H1 (cell line): Measurements from ENCODE around the gene PKIB. TPM values are rescaled to one million over a fixed set of nuclear protein-coding genes. Genes with fewer than 3 reads are reported as not detected.

ENCODE experiments used
- CTCF ChIA-PET: fragments of 300-600 bp; sonication (Branson Sonifier 250); formaldehyde crosslinking; loops from one replicate; lab custom pipeline; 2021; ENCODE audit not compliant: partially characterized antibody; lab: Charles Lee
- POLR2A ChIA-PET: fragments of 300-600 bp; sonication (Branson Sonifier 250); formaldehyde crosslinking; loops from one replicate; lab custom pipeline; 2021; ENCODE audit warnings: inconsistent platforms; ENCODE audit not compliant: partially characterized antibody; lab: Charles Lee
- DNase-seq, 2 experiments: peaks; one replicate each; pipeline versions ENCODE4 v3.0.0 to v3.0.0-alpha.2; 2010 to 2022; ENCODE audit warnings: low spot score in 2 of 2, low read depth in 1 of 2, mixed read lengths in 1 of 2
- FAIRE-seq: peaks from 2 replicates; lab custom pipeline; 2011; peaks lifted over from hg19 to GRCh38; lab: Jason Lieb, UNC
- H2AFZ ChIP-seq: 2 replicates; pipeline ENCODE4 v1.8.1; 2012; ENCODE audit warnings: low read length, inconsistent platforms
- H2AK5ac ChIP-seq: 2 replicates; pipeline ENCODE4 v1.6.1; 2013; ENCODE audit warnings: low read depth, low read length
- H2BK120ac ChIP-seq: replicated peaks from 2 replicates; pipeline ENCODE3; 2013; ENCODE audit warnings: low read depth, low read length, inconsistent platforms
- H2BK12ac ChIP-seq: 2 replicates; pipeline ENCODE4 v1.6.1; 2013; ENCODE audit warnings: low read depth, low read length
- H2BK15ac ChIP-seq: 2 replicates; pipeline ENCODE4 v1.6.1; 2013; ENCODE audit warnings: low read length
- H2BK20ac ChIP-seq: 2 replicates; pipeline ENCODE4 v1.6.1; 2013; ENCODE audit warnings: low read length
- H2BK5ac ChIP-seq: 2 replicates; pipeline ENCODE4 v1.6.1; 2013; ENCODE audit warnings: low read depth, low read length
- H3K14ac ChIP-seq: 2 replicates; pipeline ENCODE4 v1.6.1; 2013; ENCODE audit warnings: inconsistent platforms; ENCODE audit not compliant: insufficient read length
- H3K18ac ChIP-seq: 2 replicates; pipeline ENCODE4 v1.6.1; 2013; ENCODE audit warnings: low read length; ENCODE audit errors: extremely low read depth
- H3K23ac ChIP-seq: 2 replicates; pipeline ENCODE4 v1.6.1; 2013; ENCODE audit warnings: inconsistent platforms; ENCODE audit not compliant: insufficient read length
- H3K23me2 ChIP-seq: 2 replicates; pipeline ENCODE4 v1.6.1; 2013; ENCODE audit warnings: low read depth, low read length
- H3K27ac ChIP-seq: 2 replicates; pipeline ENCODE4 v1.6.1; 2011; ENCODE audit warnings: low read depth, low read length, inconsistent platforms
- H3K27me3 ChIP-seq, 4 experiments: replicated peaks in 1 of 4; 1 replicate in 1 of 4; 2 replicates in 3 of 4; pipeline versions ENCODE4 v1.6.1 to v1.8.1; 2011 to 2013; ENCODE audit warnings: low read length in 3 of 4, mild to moderate bottlenecking in 3 of 4, inconsistent platforms in 2 of 4, mixed read lengths in 2 of 4, moderate library complexity in 1 of 4; ENCODE audit not compliant: control insufficient read depth in 3 of 4, insufficient read depth in 3 of 4; ENCODE audit errors: extremely low read depth in 1 of 4
- H3K36me3 ChIP-seq, 4 experiments: 2 replicates each; pipeline versions ENCODE4 v1.6.1 to v1.8.1; 2011 to 2013; ENCODE audit warnings: mild to moderate bottlenecking in 4 of 4, low read length in 3 of 4, moderate library complexity in 2 of 4, control low read depth in 1 of 4, inconsistent platforms in 1 of 4; ENCODE audit not compliant: insufficient read depth in 4 of 4, control insufficient read depth in 2 of 4
- H3K4ac ChIP-seq: replicated peaks from 2 replicates; pipeline ENCODE3; 2013; ENCODE audit warnings: low read length, low read depth, mixed read lengths, inconsistent platforms; ENCODE audit not compliant: insufficient read length
- H3K4me1 ChIP-seq, 4 experiments: replicated peaks in 1 of 4; 1 replicate in 1 of 4; 2 replicates in 3 of 4; pipeline versions ENCODE4 v1.6.1 to v1.8.1; 2011 to 2013; ENCODE audit warnings: low read length in 3 of 4, inconsistent platforms in 2 of 4, mixed read lengths in 1 of 4; ENCODE audit not compliant: insufficient read depth in 4 of 4, control insufficient read depth in 3 of 4
- H3K4me2 ChIP-seq, 2 experiments: 2 replicates each; pipeline versions ENCODE4 v1.6.1 to v1.8.1; 2011 to 2013; ENCODE audit warnings: low read depth in 2 of 2, low read length in 2 of 2, control low read depth in 1 of 2, inconsistent platforms in 1 of 2, mild to moderate bottlenecking in 1 of 2; ENCODE audit not compliant: insufficient read depth in 1 of 2
- H3K4me3 ChIP-seq, 4 experiments: fragments of 200-600, 300-600 bp in 1 of 4; sonication (generic), shearing (Covaris generic), sonication (Bioruptor Twin) in 1 of 4; 2 replicates each; pipeline versions ENCODE4 v1.5.1 to v1.8.1; 2011 to 2016; ENCODE audit warnings: low read length in 4 of 4, low read depth in 3 of 4, control low read depth in 2 of 4, inconsistent platforms in 2 of 4, mild to moderate bottlenecking in 2 of 4, mixed read lengths in 1 of 4, moderate library complexity in 1 of 4; ENCODE audit not compliant: insufficient read depth in 2 of 4; ENCODE audit errors: extremely low read depth in 1 of 4
- H3K56ac ChIP-seq: replicated peaks from 2 replicates; pipeline ENCODE3; 2013; ENCODE audit warnings: low read depth, mild to moderate bottlenecking, mixed read lengths, low read length, inconsistent platforms; ENCODE audit not compliant: insufficient read length
- H3K79me1 ChIP-seq: 2 replicates; pipeline ENCODE4 v1.6.1; 2013; ENCODE audit warnings: low read depth, low read length, control low read depth
- H3K79me2 ChIP-seq, 2 experiments: 2 replicates each; pipeline versions ENCODE4 v1.6.1 to v1.8.1; 2012 to 2013; ENCODE audit warnings: low read length in 2 of 2, mild to moderate bottlenecking in 2 of 2, inconsistent platforms in 1 of 2; ENCODE audit not compliant: insufficient read depth in 2 of 2, control insufficient read depth in 1 of 2
- H3K9ac ChIP-seq, 4 experiments: replicated peaks in 1 of 4; 1 replicate in 1 of 4; 2 replicates in 3 of 4; pipeline versions ENCODE4 v1.6.1 to v1.8.1; 2011 to 2013; ENCODE audit warnings: low read depth in 3 of 4, low read length in 3 of 4, control low read depth in 2 of 4, mild to moderate bottlenecking in 2 of 4, moderate library complexity in 2 of 4, inconsistent platforms in 1 of 4; ENCODE audit errors: extremely low read depth in 1 of 4
- H3K9me3 ChIP-seq, 2 experiments: 2 replicates each; pipeline versions ENCODE4 v1.6.1 to v1.8.1; 2012 to 2013; ENCODE audit warnings: mild to moderate bottlenecking in 2 of 2, moderate library complexity in 2 of 2, control low read depth in 1 of 2, inconsistent platforms in 1 of 2, low read depth in 1 of 2, low read length in 1 of 2, mixed read lengths in 1 of 2; ENCODE audit not compliant: insufficient read depth in 2 of 2
- H4K20me1 ChIP-seq, 2 experiments: replicated peaks in 1 of 2; 2 replicates each; pipeline versions ENCODE3 to v1.8.1; 2011 to 2013; ENCODE audit warnings: inconsistent platforms in 2 of 2, low read length in 2 of 2, mild to moderate bottlenecking in 1 of 2; ENCODE audit not compliant: insufficient read depth in 2 of 2, control insufficient read depth in 1 of 2
- H4K5ac ChIP-seq: 2 replicates; pipeline ENCODE4 v1.6.1; 2013; ENCODE audit warnings: low read length, low read depth, mixed read lengths, inconsistent platforms; ENCODE audit not compliant: insufficient read length
- H4K8ac ChIP-seq: 2 replicates; pipeline ENCODE4 v1.8.0; 2013; ENCODE audit warnings: mild to moderate bottlenecking, moderate library complexity, low read length, inconsistent platforms; ENCODE audit not compliant: insufficient read depth; ENCODE audit errors: extremely low read depth
- H4K91ac ChIP-seq: replicated peaks from 2 replicates; pipeline ENCODE3; 2013; ENCODE audit warnings: low read length, mixed read lengths, inconsistent platforms; ENCODE audit not compliant: insufficient read length
- HDAC2 ChIP-seq, 2 experiments: fragments of 300-600 bp in 1 of 2; sonication (generic) in 1 of 2; IDR thresholded peaks; 2 replicates each; pipeline ENCODE4 v1.6.1; 2011 to 2012; ENCODE audit warnings: low read depth in 2 of 2, low read length in 2 of 2, mild to moderate bottlenecking in 2 of 2, moderate library complexity in 2 of 2, borderline replicate concordance in 1 of 2, inconsistent platforms in 1 of 2
- KDM4A ChIP-seq: IDR thresholded peaks from one replicate; pipeline ENCODE4 v1.7.1; 2012; ENCODE audit warnings: low read depth, mild to moderate bottlenecking, moderate library complexity, low read length, inconsistent platforms; ENCODE audit not compliant: severe bottlenecking
- NRF1 ChIP-seq: IDR thresholded peaks from 2 replicates; pipeline ENCODE4 v1.6.1; 2011; ENCODE audit warnings: mild to moderate bottlenecking, low read depth, low read length, improper control_type of control experiment
- WGBS, 2 experiments: shearing (Covaris generic) in 1 of 2; methylation state at CpG; one replicate each; pipeline versions ENCODE4 v1.1.6 to v1.1.7; 2013 to 2015; ENCODE audit warnings: low lambda C conversion rate in 2 of 2, mixed read lengths in 2 of 2, inconsistent platforms in 1 of 2, low coverage in 1 of 2, missing lambda C conversion rate in 1 of 2; ENCODE audit not compliant: insufficient replicate concordance in 2 of 2, insufficient coverage in 1 of 2, insufficient read length in 1 of 2; ENCODE audit errors: extremely low coverage in 1 of 2, missing lambda C conversion rate in 1 of 2; 5-methylcytosine and 5-hydroxymethylcytosine counted together
- polyA plus RNA-seq, 7 experiments: library from polyadenylated mRNA; depleted of rRNA in 3 of 7; stranded (reverse) in 5 of 7; unstranded in 2 of 7; fragments of >200 nt in 5 of 7; fragments of 200-250 nt in 2 of 7; gene quantifications; 1 replicate in 5 of 7; 2 replicates in 1 of 7; 4 replicates in 1 of 7; pipeline versions ENCODE4 v1.2.1 to v1.2.3, GENCODE V29; 2011 to 2013; ENCODE audit warnings: missing spikeins in 2 of 7, mixed read lengths in 2 of 7
- total RNA-seq: library from RNA; stranded (reverse); fragmentation: NEBNext Ultra II Directional; extraction: Animal tissue kit (Norgen Biotek cat#: 25700); gene quantifications from 2 replicates; pipeline ENCODE4 v1.2.1, GENCODE V29; 2021
- TF ChIP-seq, protein P1 (sequence below): IDR thresholded peaks from 2 replicates; pipeline ENCODE4 v1.6.1; 2012; ENCODE audit warnings: inconsistent platforms

PKIB gene
- total and polyA plus RNA-seq, 2 of the 8 experiments (the other 6 are each of a cell fraction or from before 2014, with no cell fraction given): 13.5 to 73.3 TPM

DNA sequence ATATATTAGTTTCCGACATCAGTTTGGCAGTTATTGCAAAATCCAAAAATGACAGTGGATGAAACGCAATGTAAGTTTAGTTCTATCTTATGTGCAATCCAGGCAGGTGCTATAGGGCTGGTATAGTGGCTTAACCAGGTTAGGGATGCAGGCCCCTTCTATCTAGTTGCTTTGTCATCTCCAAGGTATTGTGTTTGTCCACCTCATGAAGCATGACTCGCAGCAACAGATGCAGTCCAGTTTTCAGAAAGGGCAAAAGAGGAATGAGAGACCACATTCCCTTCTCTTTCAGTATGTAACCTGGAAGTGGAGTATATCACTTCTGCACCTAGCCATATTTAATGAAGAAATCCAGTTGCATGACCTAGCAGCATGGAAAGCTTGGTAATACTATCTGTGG is 59.7 kb downstream of the PKIB start:
- Histone ChIP-seq H3K18ac (no peak overlapping the region), H3K23me2 (no peaks in the 10 kb centered on the region), H3K14ac (no peak overlapping the region), H2BK15ac (no peak overlapping the region), H3K36me3 (peaks cover 0 to 3% (median 0%) of the 10 kb centered on the region in 4 experiments; a peak in 1 of 8 replicates), H4K91ac (no peak overlapping the region), H3K56ac (no peak overlapping the region), H2BK12ac (no peak overlapping the region), H2BK120ac (no peak overlapping the region), H3K79me2 (no peaks in the 10 kb centered on the region), H3K4me1 (no peaks in the 10 kb centered on the region), H4K5ac (no peak overlapping the region), H3K27ac (no peak overlapping the region), H4K8ac (no peak overlapping the region), H2AFZ (no peak overlapping the region), H2BK5ac (no peak overlapping the region), H3K4me3 (no peak overlapping the region), H3K23ac (no peak overlapping the region), H2AK5ac (no peak overlapping the region), H3K4ac (no peak overlapping the region), H3K9ac (no peak overlapping the region), H2BK20ac (no peak overlapping the region), H3K79me1 (no peaks in the 10 kb centered on the region), H3K27me3 (no peaks in the 10 kb centered on the region), H4K20me1 (no peaks in the 10 kb centered on the region), H3K9me3 (no peaks in the 10 kb centered on the region), H3K4me2 (no peak overlapping the region)
- no peak for FAIRE-seq
- DNase-seq: no peak
- 85% methylated on average over 3 of the region's 3 CpGs; no CpG with 5 or more reads in 1 of the 2 experiments for WGBS, 2 experiments
- TF ChIP-seq KDM4A (no peak), HDAC2 (IDR thresholded peaks at IDR 0.05; ENCODE audit: borderline replicate concordance in 1 of 2, low read depth in 2 of 2, low read length in 2 of 2) (no peak), NRF1 (no peak)
- TF ChIP-seq, protein P1, sequence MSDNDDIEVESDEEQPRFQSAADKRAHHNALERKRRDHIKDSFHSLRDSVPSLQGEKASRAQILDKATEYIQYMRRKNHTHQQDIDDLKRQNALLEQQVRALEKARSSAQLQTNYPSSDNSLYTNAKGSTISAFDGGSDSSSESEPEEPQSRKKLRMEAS: no peak
- POLR2A ChIA-PET: no interaction called here
- CTCF ChIA-PET: no interaction called here
